ENCODE data around the gene ALDH1A1.

Gene ALDH1A1

GRCh38 chr9:72952914-72953313 lies at the start of gene ALDH1A1:
Gene ALDH1A1, minus strand, starts transcription at chr9:72953053. Its CDS starts 53 bp downstream, at chr9:72953000.
- DNase-seq (ENCODE audit: low read depth) = no peak

- no peak for DNase-seq (ENCODE audit: low read depth)
Measured at GRCh38 chr9:73001860-73002259, 49.0 kb upstream of the ALDH1A1 start.

GRCh38 chr9:72998363-72998762 lies 45.5 kb upstream of the ALDH1A1 start:
- no peak for DNase-seq (ENCODE audit: low read depth)

- DNase-seq (ENCODE audit: low read depth) = no peak
Measured at GRCh38 chr9:72997387-72997995, 44.6 kb upstream of the ALDH1A1 start.

- DNase-seq (ENCODE audit: low read depth) = no peak
Measured at GRCh38 chr9:72996684-72997314, 43.9 kb upstream of the ALDH1A1 start.

- no peak for DNase-seq (ENCODE audit: low read depth)
Measured at GRCh38 chr9:72996114-72996513, 43.3 kb upstream of the ALDH1A1 start.

- DNase-seq (ENCODE audit: low read depth) = no peak
Measured at GRCh38 chr9:72995131-72996024, 42.5 kb upstream of the ALDH1A1 start.

GRCh38 chr9:72991772-72992171 lies 38.9 kb upstream of the ALDH1A1 start:
- no peak for DNase-seq (ENCODE audit: low read depth)

GRCh38 chr9:72990397-72991182 lies 37.7 kb upstream of the ALDH1A1 start:
- no peak for DNase-seq (ENCODE audit: low read depth)

GRCh38 chr9:72986522-72987116 lies 33.8 kb upstream of the ALDH1A1 start:
- no peak for DNase-seq (ENCODE audit: low read depth)

- no peak for DNase-seq (ENCODE audit: low read depth)
Measured at GRCh38 chr9:72985746-72986145, 32.9 kb upstream of the ALDH1A1 start.

- no peak for DNase-seq (ENCODE audit: low read depth)
Measured at GRCh38 chr9:72984991-72985390, 32.1 kb upstream of the ALDH1A1 start.

- DNase-seq (ENCODE audit: low read depth) = no peak
Measured at GRCh38 chr9:72984226-72984947, 31.5 kb upstream of the ALDH1A1 start.

- DNase-seq (ENCODE audit: low read depth) = no peak
Measured at GRCh38 chr9:72983512-72984225, 30.8 kb upstream of the ALDH1A1 start.

GRCh38 chr9:72983056-72983455 lies 30.2 kb upstream of the ALDH1A1 start:
- DNase-seq (ENCODE audit: low read depth) = no peak

GRCh38 chr9:72982146-72982799 lies 29.4 kb upstream of the ALDH1A1 start:
- DNase-seq (ENCODE audit: low read depth) = no peak

GRCh38 chr9:72981433-72981832 lies 28.6 kb upstream of the ALDH1A1 start:
- no peak for DNase-seq (ENCODE audit: low read depth)

GRCh38 chr9:72980600-72981265 lies 27.9 kb upstream of the ALDH1A1 start:
- no peak for DNase-seq (ENCODE audit: low read depth)

GRCh38 chr9:72980183-72980582 lies 27.3 kb upstream of the ALDH1A1 start:
- no peak for DNase-seq (ENCODE audit: low read depth)
